Esophagus muscularis mucosa (tissue), 4 donors: ENCODE measurements around the gene PRPH. TPM values are rescaled to one million over a fixed set of nuclear protein-coding genes. Genes with fewer than 3 reads are reported as not detected.
"Not testable (repeated sequence)": the region's sequence is repeated elsewhere in the genome, so short reads cannot be mapped to it uniquely, and the experiment has no call there.

Experiments used
- DNase-seq: peaks from one replicate; pipeline ENCODE4 v3.0.0-alpha.2; 2017; ENCODE audit errors: extremely low spot score
- H3K27ac ChIP-seq, 4 donors: fragments of 200-600 bp; sonication (generic); replicated peaks in 1 of 4; 1 replicate in 3 of 4; 2 replicates in 1 of 4; pipeline ENCODE4 v1.5.1; 2016 to 2019; ENCODE audit warnings: mild to moderate bottlenecking in 1 of 4
- H3K27me3 ChIP-seq, 4 donors: fragments of 200-600 bp; sonication (generic); one replicate each; pipeline versions ENCODE4 v1.5.1 to v1.6.0; 2016 to 2019
- H3K36me3 ChIP-seq, 4 donors: fragments of 200-600 bp; sonication (generic); one replicate each; pipeline ENCODE4 v1.5.1; 2016 to 2019
- H3K4me1 ChIP-seq, 4 donors: fragments of 200-600 bp; sonication (generic); one replicate each; pipeline ENCODE4 v1.5.1; 2016 to 2019
- H3K4me3 ChIP-seq, 4 donors: fragments of 200-600 bp; sonication (generic); 1 replicate in 2 of 4; 2 replicates in 2 of 4; pipeline ENCODE4 v1.5.1; 2016 to 2019; ENCODE audit warnings: mild to moderate bottlenecking in 4 of 4, moderate library complexity in 1 of 4
- H3K9me3 ChIP-seq, 4 donors: fragments of 200-600 bp; sonication (generic); 1 replicate in 3 of 4; 2 replicates in 1 of 4; pipeline ENCODE4 v1.5.1; 2016 to 2019
- CTCF ChIP-seq, 3 experiments: fragments of 200-600 bp in 2 of 3; fragments of 450-650 bp in 1 of 3; sonication (generic) in 2 of 3; IDR thresholded peaks; one replicate each; pipeline ENCODE4 v1.5.1; 2017 to 2019; ENCODE audit warnings: antibody characterized with exemption in 3 of 3, mild to moderate bottlenecking in 2 of 3, moderate library complexity in 1 of 3
- EP300 ChIP-seq: sonication (generic); formaldehyde crosslinking; IDR thresholded peaks from one replicate; pipeline ENCODE4 v1.6.1; 2017; ENCODE audit warnings: antibody characterized with exemption
- POLR2A ChIP-seq: fragments of 450-650 bp; IDR thresholded peaks from one replicate; pipeline ENCODE4 v1.6.1; 2017; ENCODE audit warnings: antibody characterized with exemption, moderate library complexity, mild to moderate bottlenecking, low read depth
- POLR2AphosphoS5 ChIP-seq, 2 donors: sonication (generic); formaldehyde crosslinking; IDR thresholded peaks; one replicate each; pipeline ENCODE4 v1.6.1; 2017; ENCODE audit warnings: antibody characterized with exemption in 2 of 2
- WGBS: methylation state at CpG from one replicate; pipeline ENCODE4 v1.1.5; 2018; 5-methylcytosine and 5-hydroxymethylcytosine counted together
- intact Hi-C: fragments of 100-400 bp; cut with DNase I; formaldehyde crosslinking; loops from one replicate; pipeline ENCODE4 v1.15.1; 2023
- total RNA-seq, 4 donors: library from RNA; depleted of rRNA; stranded (reverse); fragments of >200 nt; gene quantifications; one replicate each; pipeline versions ENCODE4 v1.1.0 to v1.2.1, GENCODE V29; 2016

The PRPH gene
- total RNA-seq, 4 donors from 2014 or later, result 9.9 to 24.5 (median 10.4) TPM

GRCh38 chr12:49304161-49304560 lies 9.2 kb downstream of the PRPH start:
- Histone ChIP-seq H3K27ac (no peak overlapping the region), H3K36me3 (no peaks in the 10 kb centered on the region), H3K9me3 (no peaks in the 10 kb centered on the region), H3K4me3 (no peak overlapping the region), H3K27me3 (peaks cover 0 to 74% (median 4%) of the 10 kb centered on the region in 4 donors), H3K4me1 (no peaks in the 10 kb centered on the region)
- WGBS, result 71% methylated on average over 2 of the region's 2 CpGs
- DNase-seq, result no peak
- TF ChIP-seq POLR2A (no peak), EP300 (no peak), POLR2AphosphoS5 (IDR thresholded peaks at IDR 0.05) (no peak), CTCF (IDR thresholded peaks at IDR 0.05) (no peak)
- intact Hi-C loops, result no loop called here

- intact Hi-C loops, result no loop called here
- Histone ChIP-seq H3K36me3 (no peaks in the 10 kb centered on the region), H3K27ac (no peak overlapping the region), H3K4me1 (no peaks in the 10 kb centered on the region), H3K9me3 (no peaks in the 10 kb centered on the region), H3K27me3 (peaks cover 0 to 67% (median 0%) of the 10 kb centered on the region in 4 donors), H3K4me3 (no peak overlapping the region)
- no peak for DNase-seq
- WGBS, result 80% methylated on average over 6 of the region's 6 CpGs
- TF ChIP-seq POLR2AphosphoS5 (IDR thresholded peaks at IDR 0.05) (no peak), CTCF (IDR thresholded peaks at IDR 0.05) (no peak), POLR2A (no peak), EP300 (no peak)
Observed at GRCh38 chr12:49305762-49306510, 11.0 kb downstream of the PRPH start.

- WGBS, result 93% methylated on average over 7 of the region's 7 CpGs
- Histone ChIP-seq H3K27ac (no peak overlapping the region), H3K9me3 (no peaks in the 10 kb centered on the region), H3K36me3 (no peaks in the 10 kb centered on the region), H3K4me1 (no peaks in the 10 kb centered on the region), H3K27me3 (peaks cover 0 to 46% (median 0%) of the 10 kb centered on the region in 4 donors), H3K4me3 (no peak overlapping the region)
- TF ChIP-seq EP300, result no peak
- DNase-seq, result no peak
- intact Hi-C loops, result no loop called here
Observed at GRCh38 chr12:49309386-49309785, 14.4 kb downstream of the PRPH start.

- H3K4me1 ChIP-seq, DNase-seq, H3K27ac ChIP-seq, H3K9me3 ChIP-seq, H3K4me3 ChIP-seq, H3K36me3 ChIP-seq, intact Hi-C loops: not testable (repeated sequence)
- peaks cover 0 to 40% (median 0%) of the 10 kb centered on the region in 4 donors for H3K27me3 ChIP-seq
- WGBS, result 73% methylated on average over 3 of the region's 3 CpGs
Observed at GRCh38 chr12:49310451-49311000, 15.6 kb downstream of the PRPH start.

- TF ChIP-seq POLR2A (no peak), POLR2AphosphoS5 (IDR thresholded peaks at IDR 0.05) (no peak), EP300 (no peak), CTCF (IDR thresholded peaks at IDR 0.05) (no peak)
- intact Hi-C loops, result no loop called here
- WGBS, result 100% methylated on average over 1 of the region's 1 CpG
Observed at GRCh38 chr12:49314811-49315210, 19.9 kb downstream of the PRPH start.

GRCh38 chr12:49317118-49317517 lies 22.2 kb downstream of the PRPH start:
- H3K27me3 ChIP-seq, DNase-seq, H3K36me3 ChIP-seq, H3K4me3 ChIP-seq, H3K4me1 ChIP-seq, intact Hi-C loops, H3K9me3 ChIP-seq, H3K27ac ChIP-seq: not testable (repeated sequence)
- 93% methylated on average over 10 of the region's 10 CpGs for WGBS

More at GRCh38 chr12:49314811-49315210, 19.9 kb downstream of the PRPH start:
- no peak overlapping the region for H3K27ac ChIP-seq
- no peaks in the 10 kb centered on the region for H3K9me3 ChIP-seq
- DNase-seq, result no peak
- H3K4me3 ChIP-seq, result no peak overlapping the region
- H3K4me1 ChIP-seq, result no peaks in the 10 kb centered on the region
- H3K36me3 ChIP-seq, result no peaks in the 10 kb centered on the region
- H3K27me3 ChIP-seq, result peaks cover 0 to 18% (median 0%) of the 10 kb centered on the region in 4 donors

GRCh38 chr12:49320411-49321103 lies 25.6 kb downstream of the PRPH start:
- H3K9me3 ChIP-seq, H3K4me3 ChIP-seq, H3K27ac ChIP-seq, H3K27me3 ChIP-seq, DNase-seq, intact Hi-C loops, H3K36me3 ChIP-seq: not testable (repeated sequence)
- H3K4me1 ChIP-seq, result peaks cover 12 to 19% (median 14%) of the 10 kb centered on the region in 4 donors
- 95% methylated on average over 9 of the region's 9 CpGs for WGBS
